Measurements from ENCODE around the gene APLP2. TPM values are rescaled to one million over a fixed set of nuclear protein-coding genes. Genes with fewer than 3 reads are reported as not detected.

Gene APLP2
- total and polyA plus RNA-seq, 2 of the 4 experiments (the other 2 are of a cell fraction) = 127 to 235 TPM

DNA sequence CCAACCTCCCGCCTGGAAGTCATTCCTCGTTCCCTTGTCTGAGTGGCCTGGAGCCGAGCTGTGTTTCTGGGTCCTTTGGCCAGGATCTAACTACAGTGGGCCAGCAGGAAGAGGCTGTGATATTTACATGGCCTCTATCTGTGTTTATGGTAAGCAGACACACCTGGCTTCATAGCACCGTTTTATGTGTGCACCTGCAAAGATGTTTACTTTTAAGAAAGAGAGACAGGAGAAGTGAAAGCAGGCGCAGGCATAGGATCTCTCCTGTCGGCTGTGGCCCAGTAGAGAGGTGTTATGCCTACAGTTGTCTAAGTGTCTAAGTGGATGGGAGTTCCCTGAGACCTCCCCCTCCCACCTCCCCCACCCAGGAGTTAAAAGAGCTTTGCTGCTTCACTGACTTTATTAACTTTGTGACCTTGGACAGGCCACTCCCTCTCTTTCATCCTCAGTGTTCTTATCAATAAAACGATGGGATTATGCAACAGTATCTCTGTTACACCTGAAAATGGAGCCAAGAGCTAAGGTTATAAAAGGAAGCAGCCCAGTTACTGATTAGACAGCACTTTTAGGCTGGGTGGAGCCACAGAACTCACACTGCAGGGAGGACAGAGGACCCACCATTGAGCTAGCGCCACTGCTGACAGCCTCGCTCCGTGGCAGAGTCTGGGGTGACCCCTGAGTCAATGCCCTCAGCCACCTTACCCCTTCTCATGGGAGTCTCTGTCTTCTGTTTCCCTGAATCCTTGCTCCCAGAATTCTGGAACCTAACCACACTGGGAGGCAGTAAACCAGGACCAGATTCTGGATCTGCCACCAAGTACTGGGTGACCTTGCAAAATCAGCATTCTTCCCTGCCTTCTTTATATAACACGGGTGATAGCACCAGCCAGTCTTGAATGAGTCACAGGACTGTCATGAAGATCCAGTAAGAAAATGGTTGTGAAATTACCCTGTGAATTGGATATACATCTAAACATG is 111.9 kb downstream of the APLP2 start:
- Histone ChIP-seq H3K9me1 (ENCODE audit: insufficient read depth, low read length) (no peaks in the 10 kb centered on the region), H2AK9ac (replicated peaks; ENCODE audit: low read depth, low read length, poor library complexity) (no peak overlapping the region), H4K8ac (ENCODE audit: low read depth in 2 of 2, low read length in 2 of 2) (no peak overlapping the region), H4K91ac (ENCODE audit: insufficient read depth, low read depth, low read length) (no peak overlapping the region), H3K27ac (ENCODE audit: insufficient read depth, low read length) (no peak overlapping the region), H3K4ac (ENCODE audit: low read depth, low read length) (no peak overlapping the region), H3K9me3 (ENCODE audit: control insufficient read depth, insufficient read depth, low read length) (no peaks in the 10 kb centered on the region), H3K14ac (replicated peaks; ENCODE audit: low read depth, low read length) (no peak overlapping the region), H2BK120ac (ENCODE audit: low read depth, low read length) (no peak overlapping the region), H4K5ac (ENCODE audit: low read depth, low read length) (no peak overlapping the region), H3K4me2 (ENCODE audit: low read depth, low read length) (peak overlapping the region; percentile 1; the same call in 1 of the 2 replicates), H3K18ac (ENCODE audit: low read depth, low read length) (no peak overlapping the region; the same call in 1 of the 2 replicates), H4K20me1 (ENCODE audit: insufficient read depth, low read length) (no peaks in the 10 kb centered on the region), H3K56ac (ENCODE audit: extremely low read depth, insufficient read depth, low read length) (no peak overlapping the region), H2AK5ac (ENCODE audit: low read depth, low read length) (no peak overlapping the region; the same call in 1 of the 2 replicates), H2BK20ac (ENCODE audit: low read depth, low read length) (no peak overlapping the region), H3K27me3 (ENCODE audit: control insufficient read depth, insufficient read depth, low read length) (peaks cover 14% of the 10 kb centered on the region), H3K36me3 (ENCODE audit: control insufficient read depth, insufficient read depth, low read length) (no peaks in the 10 kb centered on the region), H3K4me3 (ENCODE audit: insufficient read depth, low read depth, low read length) (no peak overlapping the region), H3K23ac (ENCODE audit: low read depth, low read length) (no peak overlapping the region), H2AFZ (replicated peaks; ENCODE audit: low read length, poor library complexity) (no peak overlapping the region), H2BK5ac (ENCODE audit: low read depth, low read length, poor library complexity, severe bottlenecking) (no peak overlapping the region), H3K79me1 (ENCODE audit: low read depth in 1 of 2, low read length in 2 of 2) (no peaks in the 10 kb centered on the region), H3K4me1 (ENCODE audit: control insufficient read depth, insufficient read depth, low read length) (peaks cover 5% of the 10 kb centered on the region; the same call in 1 of the 2 replicates), H3K9ac (ENCODE audit: low read depth, low read length) (no peak overlapping the region), H2BK15ac (ENCODE audit: low read depth, low read length) (no peak overlapping the region)
- dilution Hi-C loops (cut with HindIII; ENCODE audit: low sequenced_read_pairs, unreplicated experiment) (no loop called here), intact Hi-C loops (cut with micrococcal nuclease) (no loop called here), in situ Hi-C loops (cut with MboI; ENCODE audit: low sequenced_read_pairs) (no loop called here)
- 0% methylated on average over 1 of the region's 11 CpGs; no CpG with 5 or more reads in 1 of the 2 experiments for WGBS, 2 experiments (ENCODE audit: extremely low coverage in 2 of 2, insufficient read length in 1 of 2)
- ChIA-PET CTCF (no interaction called here), POLR2A (ENCODE audit: unreplicated experiment) (no interaction called here)
- ATAC-seq (ENCODE audit: low read depth) (peak; percentile 86), DNase-seq (peak; percentile 83)
- BruUV-seq (replicated peaks) = no TSS peak
- TF ChIP-seq POLR2A (IDR thresholded peaks at IDR 0.05; ENCODE audit: low read depth, low read length) (no peak), RAD21 (IDR thresholded peaks at IDR 0.05; ENCODE audit: low read length) (no peak), CEBPB (IDR thresholded peaks at IDR 0.05; ENCODE audit: low read depth, low read length) (peak; percentile 92), MXI1 (IDR thresholded peaks at IDR 0.05; ENCODE audit: borderline replicate concordance, low read depth, low read length) (no peak), RFX5 (IDR thresholded peaks at IDR 0.05; ENCODE audit: low read depth, low read length) (no peak), BHLHE40 (IDR thresholded peaks at IDR 0.05; ENCODE audit: low read depth, low read length) (no peak), MAFK (IDR thresholded peaks at IDR 0.05; ENCODE audit: low read depth, low read length) (peak; percentile 68), FOS (IDR thresholded peaks at IDR 0.05; ENCODE audit: low read depth, low read length) (peak; percentile 72), MAZ (IDR thresholded peaks at IDR 0.05; ENCODE audit: borderline replicate concordance, low read depth, low read length) (no peak), SMC3 (IDR thresholded peaks at IDR 0.05; ENCODE audit: low read depth, low read length) (no peak), RCOR1 (IDR thresholded peaks at IDR 0.05; ENCODE audit: insufficient replicate concordance, low read length) (no peak)
- TF ChIP-seq, protein P1, sequence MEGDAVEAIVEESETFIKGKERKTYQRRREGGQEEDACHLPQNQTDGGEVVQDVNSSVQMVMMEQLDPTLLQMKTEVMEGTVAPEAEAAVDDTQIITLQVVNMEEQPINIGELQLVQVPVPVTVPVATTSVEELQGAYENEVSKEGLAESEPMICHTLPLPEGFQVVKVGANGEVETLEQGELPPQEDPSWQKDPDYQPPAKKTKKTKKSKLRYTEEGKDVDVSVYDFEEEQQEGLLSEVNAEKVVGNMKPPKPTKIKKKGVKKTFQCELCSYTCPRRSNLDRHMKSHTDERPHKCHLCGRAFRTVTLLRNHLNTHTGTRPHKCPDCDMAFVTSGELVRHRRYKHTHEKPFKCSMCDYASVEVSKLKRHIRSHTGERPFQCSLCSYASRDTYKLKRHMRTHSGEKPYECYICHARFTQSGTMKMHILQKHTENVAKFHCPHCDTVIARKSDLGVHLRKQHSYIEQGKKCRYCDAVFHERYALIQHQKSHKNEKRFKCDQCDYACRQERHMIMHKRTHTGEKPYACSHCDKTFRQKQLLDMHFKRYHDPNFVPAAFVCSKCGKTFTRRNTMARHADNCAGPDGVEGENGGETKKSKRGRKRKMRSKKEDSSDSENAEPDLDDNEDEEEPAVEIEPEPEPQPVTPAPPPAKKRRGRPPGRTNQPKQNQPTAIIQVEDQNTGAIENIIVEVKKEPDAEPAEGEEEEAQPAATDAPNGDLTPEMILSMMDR (conservative IDR thresholded peaks at IDR 0.05; ENCODE audit: low read depth, low read length) = no peak
- TF ChIP-seq, protein P2, sequence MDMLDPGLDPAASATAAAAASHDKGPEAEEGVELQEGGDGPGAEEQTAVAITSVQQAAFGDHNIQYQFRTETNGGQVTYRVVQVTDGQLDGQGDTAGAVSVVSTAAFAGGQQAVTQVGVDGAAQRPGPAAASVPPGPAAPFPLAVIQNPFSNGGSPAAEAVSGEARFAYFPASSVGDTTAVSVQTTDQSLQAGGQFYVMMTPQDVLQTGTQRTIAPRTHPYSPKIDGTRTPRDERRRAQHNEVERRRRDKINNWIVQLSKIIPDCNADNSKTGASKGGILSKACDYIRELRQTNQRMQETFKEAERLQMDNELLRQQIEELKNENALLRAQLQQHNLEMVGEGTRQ (IDR thresholded peaks at IDR 0.05; ENCODE audit: low read depth, low read length) = no peak
- TF ChIP-seq, protein P3, sequence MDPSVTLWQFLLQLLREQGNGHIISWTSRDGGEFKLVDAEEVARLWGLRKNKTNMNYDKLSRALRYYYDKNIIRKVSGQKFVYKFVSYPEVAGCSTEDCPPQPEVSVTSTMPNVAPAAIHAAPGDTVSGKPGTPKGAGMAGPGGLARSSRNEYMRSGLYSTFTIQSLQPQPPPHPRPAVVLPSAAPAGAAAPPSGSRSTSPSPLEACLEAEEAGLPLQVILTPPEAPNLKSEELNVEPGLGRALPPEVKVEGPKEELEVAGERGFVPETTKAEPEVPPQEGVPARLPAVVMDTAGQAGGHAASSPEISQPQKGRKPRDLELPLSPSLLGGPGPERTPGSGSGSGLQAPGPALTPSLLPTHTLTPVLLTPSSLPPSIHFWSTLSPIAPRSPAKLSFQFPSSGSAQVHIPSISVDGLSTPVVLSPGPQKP (IDR thresholded peaks at IDR 0.05; ENCODE audit: borderline replicate concordance, low read depth, low read length) = no peak
